ENCODE data around the gene PREX1.

- TF ChIP-seq POLR2A (IDR thresholded peaks at IDR 0.05; ENCODE audit: low read length) (no peak), GATA1 (IDR thresholded peaks at IDR 0.05; ENCODE audit: low read depth, low read length) (no peak)
These were observed 56.3 kb downstream of the PREX1 start for GRCh38 chr20:48771542-48771941.

Data from erythroblast (primary cell).